GM12874 (cell line): ENCODE results near the gene KATNAL1.

Experiments
- TF ChIP-seq, protein P1 (sequence below): IDR thresholded peaks from 2 replicates; pipeline ENCODE4 v1.5.1; 2011; ENCODE audit warnings: low read depth, mild to moderate bottlenecking, control low read depth, low read length, moderate library complexity; ENCODE audit not compliant: insufficient read depth

KATNAL1 gene

DNA sequence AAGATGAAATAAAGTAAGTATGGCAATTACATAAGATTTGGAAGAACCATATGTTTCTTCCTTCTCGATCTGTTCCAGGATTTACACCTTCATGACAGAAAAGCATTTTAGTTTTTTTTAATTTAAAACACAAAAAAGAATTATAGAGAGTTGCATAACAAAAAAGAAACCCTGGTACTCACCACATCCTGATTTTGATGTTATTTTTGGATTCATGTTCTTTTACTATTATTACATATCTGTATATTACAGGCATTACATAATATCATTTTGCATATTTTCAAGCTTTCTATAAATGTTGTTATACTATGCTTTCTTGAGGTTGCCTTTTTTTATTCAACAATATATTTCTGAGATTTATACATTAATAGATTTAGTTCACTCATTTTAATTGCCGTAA is 6.7 kb upstream of the KATNAL1 start:
- TF ChIP-seq, protein P1, sequence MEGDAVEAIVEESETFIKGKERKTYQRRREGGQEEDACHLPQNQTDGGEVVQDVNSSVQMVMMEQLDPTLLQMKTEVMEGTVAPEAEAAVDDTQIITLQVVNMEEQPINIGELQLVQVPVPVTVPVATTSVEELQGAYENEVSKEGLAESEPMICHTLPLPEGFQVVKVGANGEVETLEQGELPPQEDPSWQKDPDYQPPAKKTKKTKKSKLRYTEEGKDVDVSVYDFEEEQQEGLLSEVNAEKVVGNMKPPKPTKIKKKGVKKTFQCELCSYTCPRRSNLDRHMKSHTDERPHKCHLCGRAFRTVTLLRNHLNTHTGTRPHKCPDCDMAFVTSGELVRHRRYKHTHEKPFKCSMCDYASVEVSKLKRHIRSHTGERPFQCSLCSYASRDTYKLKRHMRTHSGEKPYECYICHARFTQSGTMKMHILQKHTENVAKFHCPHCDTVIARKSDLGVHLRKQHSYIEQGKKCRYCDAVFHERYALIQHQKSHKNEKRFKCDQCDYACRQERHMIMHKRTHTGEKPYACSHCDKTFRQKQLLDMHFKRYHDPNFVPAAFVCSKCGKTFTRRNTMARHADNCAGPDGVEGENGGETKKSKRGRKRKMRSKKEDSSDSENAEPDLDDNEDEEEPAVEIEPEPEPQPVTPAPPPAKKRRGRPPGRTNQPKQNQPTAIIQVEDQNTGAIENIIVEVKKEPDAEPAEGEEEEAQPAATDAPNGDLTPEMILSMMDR, result no peak

DNA sequence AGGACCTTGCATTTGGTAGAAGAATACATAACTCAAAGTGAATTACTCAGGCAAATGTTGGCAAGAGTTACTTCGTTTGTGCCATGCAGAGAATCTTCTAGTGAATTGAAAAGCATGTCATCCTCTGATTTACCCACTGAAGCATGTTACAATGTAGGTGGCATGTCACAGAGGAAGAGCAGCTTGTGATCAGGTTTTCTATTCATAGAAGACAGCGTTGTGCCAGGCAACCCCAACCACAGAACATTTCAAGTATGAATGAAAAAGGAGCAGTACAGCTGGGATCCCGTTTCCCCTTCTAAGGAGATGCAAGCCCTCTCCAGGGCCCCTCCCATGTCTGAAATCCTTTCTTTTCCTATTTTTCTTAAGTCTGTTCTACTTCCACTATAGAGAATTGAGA is 6.0 kb upstream of the KATNAL1 start:
- TF ChIP-seq, protein P1, result no peak

DNA sequence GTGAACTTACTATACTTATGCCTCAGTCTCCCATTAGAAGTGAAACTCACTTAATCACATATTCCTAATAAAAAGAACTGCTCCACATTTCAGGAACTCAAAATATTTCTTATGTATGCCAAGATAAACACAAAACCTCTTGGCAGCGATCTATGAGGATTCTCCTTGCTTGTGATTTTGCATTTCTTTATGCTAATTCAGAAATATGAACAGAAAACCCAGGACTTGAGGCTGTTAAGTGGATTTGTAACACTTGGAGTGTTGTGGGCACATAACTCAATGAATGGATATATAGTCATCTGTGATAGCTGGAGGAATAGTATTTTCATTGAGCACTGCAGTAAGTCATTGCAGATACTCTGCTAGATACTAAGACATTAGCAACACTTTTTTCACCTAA is 5.6 kb upstream of the KATNAL1 start:
- TF ChIP-seq, protein P1, result no peak

DNA sequence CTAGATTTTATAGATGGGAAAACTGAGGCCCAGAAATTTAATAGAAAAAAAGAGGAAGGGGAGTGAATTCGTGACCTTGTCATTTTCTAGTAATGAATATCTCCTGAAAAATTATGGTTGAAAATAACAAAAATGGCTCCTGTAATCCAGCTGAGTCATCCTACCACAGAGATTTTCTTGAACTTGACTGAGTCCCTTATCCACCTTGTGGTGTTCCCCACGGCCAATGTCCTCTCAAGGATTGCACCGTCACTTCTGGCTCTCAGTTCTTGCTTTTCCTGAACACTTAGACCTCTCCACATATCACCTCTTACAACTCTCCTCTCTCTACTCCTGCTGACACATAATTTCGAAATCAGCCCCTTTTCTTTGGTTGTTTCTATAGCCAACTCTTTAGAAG is 1.2 kb upstream of the KATNAL1 start:
- TF ChIP-seq, protein P1, result no peak

DNA sequence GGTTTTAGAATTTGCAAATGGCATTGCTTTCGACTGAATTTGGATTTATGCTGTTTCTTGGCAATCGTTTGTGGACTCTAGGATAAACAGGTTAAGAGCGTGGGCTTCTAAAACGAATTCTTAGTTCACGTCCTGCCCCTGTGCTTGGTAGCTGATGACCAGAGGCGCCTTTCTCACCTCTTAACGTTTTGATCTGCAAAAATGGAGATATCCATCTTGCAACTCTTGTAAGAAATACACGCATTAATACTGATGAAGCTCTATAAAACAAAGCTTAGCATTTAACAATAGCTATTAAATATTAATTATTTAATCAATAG is 580 bp upstream of the KATNAL1 start:
- TF ChIP-seq, protein P1, result no peak

DNA sequence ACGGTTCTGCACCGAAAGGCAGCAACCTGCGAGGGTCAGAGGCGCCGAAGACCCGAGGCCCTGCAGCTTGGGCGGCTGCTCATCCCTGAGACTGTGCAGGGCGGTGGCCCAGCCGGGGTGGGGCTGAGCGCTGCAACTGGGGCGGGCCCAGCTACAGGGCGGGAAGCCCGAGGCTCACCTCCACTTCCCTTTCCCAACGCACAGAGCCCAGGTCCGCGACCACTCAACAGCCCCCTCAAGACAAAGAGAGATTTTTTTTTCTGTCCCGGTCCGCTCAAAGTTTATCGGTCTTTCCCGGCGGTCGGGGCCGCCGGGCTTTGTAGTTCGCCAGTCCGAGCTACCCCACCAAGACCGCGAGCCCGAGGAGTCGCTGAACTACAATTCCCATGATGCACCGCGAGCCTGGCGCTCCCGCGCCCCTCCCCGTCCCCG is 573 bp downstream of the KATNAL1 start:
- TF ChIP-seq, protein P1, result no peak

DNA sequence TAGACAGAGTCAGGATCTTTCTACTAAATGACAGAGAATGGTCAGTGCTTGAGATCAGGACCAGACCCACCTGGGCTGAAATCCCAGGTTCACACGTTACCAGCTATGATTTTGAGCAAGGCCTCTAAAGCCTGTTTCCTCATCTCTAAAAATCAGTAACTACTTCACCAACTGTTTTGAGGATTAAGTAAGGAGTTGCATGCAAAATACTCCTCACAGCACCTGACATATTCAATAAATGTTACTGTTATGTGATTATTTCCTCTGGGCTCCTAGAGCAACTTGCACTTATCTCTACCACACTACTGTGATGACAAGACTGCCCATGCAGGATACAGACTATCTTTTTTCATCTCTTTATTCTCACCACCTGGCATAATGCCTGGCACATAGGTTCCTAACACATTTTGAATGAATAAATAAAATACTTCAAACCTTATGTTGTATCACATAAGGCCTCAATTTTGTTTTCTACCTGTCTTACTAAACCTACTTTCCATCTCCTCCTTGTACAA is 1.8 kb downstream of the KATNAL1 start:
- TF ChIP-seq, protein P1, result no peak

DNA sequence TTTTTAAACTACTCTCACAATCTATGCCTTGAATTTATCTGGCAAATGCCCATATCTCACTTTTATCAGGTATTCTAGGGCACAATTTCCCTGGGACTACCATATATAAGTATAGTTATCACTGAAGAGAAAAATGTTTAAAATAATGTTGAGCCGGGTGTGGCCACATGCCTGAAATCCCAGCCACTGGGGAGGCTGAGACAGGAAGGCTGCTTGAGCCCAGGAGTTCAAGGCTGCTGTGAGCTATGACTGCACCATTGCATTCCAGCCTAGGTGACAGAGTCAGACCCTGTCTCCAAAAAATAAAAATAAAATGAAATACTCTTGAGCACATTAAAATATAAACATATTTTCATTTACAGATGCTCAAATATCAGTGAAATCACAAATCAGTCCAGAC is 4.1 kb downstream of the KATNAL1 start:
- TF ChIP-seq, protein P1, result no peak
